ENCODE measurements around the gene KLHL7. TPM values are rescaled to one million over a fixed set of nuclear protein-coding genes. Genes with fewer than 3 reads are reported as not detected.

The KLHL7 gene
- total RNA-seq, 1 donor from 2014 or later, result 18.7 TPM

DNA sequence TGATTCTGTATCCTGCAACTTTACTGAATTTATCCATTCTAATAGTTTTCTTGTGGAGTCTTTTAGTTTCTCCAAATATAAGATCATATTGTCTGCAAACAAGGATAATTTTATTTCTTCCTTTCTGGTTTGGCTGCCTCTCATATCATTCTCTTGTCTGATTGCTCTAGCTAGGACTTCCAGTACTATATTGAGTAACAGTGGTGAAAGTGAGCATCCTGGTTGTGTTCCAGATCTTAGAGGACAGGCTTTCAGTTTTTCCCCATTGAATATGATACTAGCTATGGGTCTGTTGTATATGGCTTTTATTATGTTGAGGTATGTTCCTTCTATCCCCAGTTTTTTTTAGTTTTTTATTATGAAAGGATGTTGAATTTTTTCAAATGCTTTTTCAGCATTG, 28.2 kb downstream of the KLHL7 start:
- no peak for TF ChIP-seq CTCF (IDR thresholded peaks at IDR 0.05)
- DNase-seq (no peak), ATAC-seq (no peak)
- no peak overlapping the region for H3K27ac ChIP-seq
- peaks cover 4% of the 10 kb centered on the region for H3K9me3 ChIP-seq
- intact Hi-C loops (cut with DNase I), result no loop called here
- H3K36me3 ChIP-seq, result peaks cover 9% of the 10 kb centered on the region
- H3K4me3 ChIP-seq, result no peak overlapping the region
- no peaks in the 10 kb centered on the region for H3K27me3 ChIP-seq (ENCODE audit: low read depth)
- H3K4me1 ChIP-seq, result no peaks in the 10 kb centered on the region

DNA sequence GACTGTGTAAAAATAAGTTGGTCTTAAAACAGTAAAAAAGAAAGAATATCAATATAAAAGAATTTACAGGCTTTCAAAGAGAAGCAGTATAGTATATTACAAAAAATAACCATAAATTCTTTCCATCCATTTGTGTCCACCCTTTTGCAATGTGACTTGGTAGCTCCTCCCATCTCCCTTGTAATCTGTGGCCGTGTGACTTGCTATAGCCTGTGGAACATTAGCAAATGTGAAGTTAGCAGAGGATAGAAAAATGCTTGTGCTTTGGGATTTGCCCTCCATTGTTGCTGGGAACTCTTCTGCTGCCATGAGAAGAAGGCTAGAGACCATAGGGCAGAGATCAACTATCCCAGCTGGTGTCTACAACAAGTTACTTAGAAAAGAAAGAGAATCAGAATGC, 30.2 kb downstream of the KLHL7 start:
- DNase-seq, result no peak
- no peaks in the 10 kb centered on the region for H3K27me3 ChIP-seq (ENCODE audit: low read depth)
- no peaks in the 10 kb centered on the region for H3K4me1 ChIP-seq
- intact Hi-C loops (cut with DNase I), result no loop called here
- H3K9me3 ChIP-seq, result peaks cover 4% of the 10 kb centered on the region
- ATAC-seq, result no peak
- no peak overlapping the region for H3K27ac ChIP-seq
- no peak overlapping the region for H3K4me3 ChIP-seq
- H3K36me3 ChIP-seq, result peaks cover 2% of the 10 kb centered on the region
- TF ChIP-seq CTCF (IDR thresholded peaks at IDR 0.05), result no peak

DNA sequence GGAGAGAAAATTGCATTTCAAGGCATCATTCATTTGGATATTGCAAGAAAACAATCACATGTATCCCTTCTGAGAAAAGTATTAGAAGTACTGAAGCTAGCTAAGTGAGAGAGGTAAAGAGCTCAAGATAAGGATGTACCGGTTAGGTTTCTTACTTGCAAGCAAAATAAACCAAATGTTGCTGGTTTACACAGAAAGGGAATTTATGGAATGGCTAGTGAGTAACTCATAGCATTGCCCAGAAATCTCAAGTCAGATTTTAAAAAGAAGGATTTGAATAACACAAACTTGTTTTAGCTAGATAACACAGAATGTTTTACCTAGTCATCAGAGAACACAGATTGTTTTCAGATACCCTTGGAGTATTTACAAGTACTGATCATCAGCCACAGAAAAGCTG, 30.6 kb downstream of the KLHL7 start:
- no peaks in the 10 kb centered on the region for H3K27me3 ChIP-seq (ENCODE audit: low read depth)
- H3K27ac ChIP-seq, result no peak overlapping the region
- no peak for ATAC-seq
- no peak for DNase-seq
- H3K4me1 ChIP-seq, result no peaks in the 10 kb centered on the region
- no peak for TF ChIP-seq CTCF (IDR thresholded peaks at IDR 0.05)
- peaks cover 7% of the 10 kb centered on the region for H3K36me3 ChIP-seq
- intact Hi-C loops (cut with DNase I), result no loop called here
- peaks cover 4% of the 10 kb centered on the region for H3K9me3 ChIP-seq
- H3K4me3 ChIP-seq, result no peak overlapping the region

DNA sequence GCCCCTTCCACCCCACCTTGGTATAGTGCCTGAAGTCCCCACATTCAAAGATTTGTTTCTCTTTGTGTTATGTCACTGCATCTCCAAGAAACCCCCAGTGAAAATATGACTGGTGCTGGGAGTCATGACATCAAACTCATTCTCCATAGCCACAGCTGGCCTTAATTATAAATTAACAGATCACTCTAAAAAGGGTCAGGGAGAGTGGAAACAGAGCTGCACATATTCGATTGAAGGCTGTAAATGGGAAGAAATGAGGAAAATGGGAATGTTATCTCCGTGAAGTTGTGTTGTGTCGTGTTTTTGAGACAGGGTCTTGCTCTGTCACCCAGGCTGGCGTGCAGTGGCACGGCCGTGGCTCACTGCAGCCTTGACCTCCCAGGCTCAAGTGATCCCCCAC, 52.1 kb downstream of the KLHL7 start:
- Histone ChIP-seq H3K9me3 (no peaks in the 10 kb centered on the region), H3K27me3 (ENCODE audit: low read depth) (no peaks in the 10 kb centered on the region), H3K36me3 (peaks cover 24% of the 10 kb centered on the region), H3K27ac (no peak overlapping the region), H3K4me1 (no peaks in the 10 kb centered on the region), H3K4me3 (no peak overlapping the region)
- no peak for TF ChIP-seq CTCF (IDR thresholded peaks at IDR 0.05)
- intact Hi-C loops (cut with DNase I), result no loop called here
- ATAC-seq (no peak), DNase-seq (no peak)

GRCh38 chr7:23158546-23158945, 53.0 kb downstream of the KLHL7 start:
- Histone ChIP-seq H3K4me1 (no peaks in the 10 kb centered on the region), H3K27ac (no peak overlapping the region), H3K4me3 (no peak overlapping the region), H3K27me3 (ENCODE audit: low read depth) (no peaks in the 10 kb centered on the region), H3K36me3 (peaks cover 16% of the 10 kb centered on the region), H3K9me3 (no peaks in the 10 kb centered on the region)
- DNase-seq (no peak), ATAC-seq (no peak)
- intact Hi-C loops (cut with DNase I), result no loop called here
- TF ChIP-seq CTCF (IDR thresholded peaks at IDR 0.05), result no peak

DNA sequence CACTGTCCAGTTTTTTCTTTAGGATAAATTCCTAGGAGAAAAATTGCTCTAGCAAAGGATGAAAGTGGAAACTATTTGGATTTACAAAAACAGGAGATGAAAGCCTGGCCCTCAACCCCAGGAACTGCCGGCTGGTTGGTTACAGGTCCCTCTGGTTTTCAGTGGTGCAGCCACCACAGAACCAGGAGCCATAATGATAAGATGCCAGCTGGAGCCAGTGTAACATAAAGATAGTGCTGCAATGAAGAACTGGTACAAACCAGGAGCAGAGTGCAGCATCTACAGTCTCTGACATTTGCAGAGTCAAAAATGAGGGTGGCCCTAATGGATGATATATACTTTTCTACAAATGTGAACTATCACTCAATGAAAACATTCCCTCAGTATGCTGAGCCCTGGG, 55.9 kb downstream of the KLHL7 start:
- ATAC-seq (no peak), DNase-seq (no peak)
- intact Hi-C loops (cut with DNase I), result no loop called here
- TF ChIP-seq CTCF (IDR thresholded peaks at IDR 0.05), result no peak
- peaks cover 16% of the 10 kb centered on the region for H3K36me3 ChIP-seq
- no peak overlapping the region for H3K27ac ChIP-seq
- H3K27me3 ChIP-seq (ENCODE audit: low read depth), result no peaks in the 10 kb centered on the region
- no peaks in the 10 kb centered on the region for H3K9me3 ChIP-seq
- no peaks in the 10 kb centered on the region for H3K4me1 ChIP-seq
- H3K4me3 ChIP-seq, result no peak overlapping the region

Data from lower lobe of right lung (tissue), 2 donors.